Caco-2 (cell line): ENCODE measurements around the gene HYAL3. TPM values are rescaled to one million over a fixed set of nuclear protein-coding genes. Genes with fewer than 3 reads are reported as not detected.

Experiments
- BruUV-seq: library from RNA; stranded (reverse); fragments of 400-500 nt; replicated peaks from 2 replicates; lab custom pipeline; 2021; lab: Mats Ljungman, UMichigan
- CTCF ChIA-PET: fragments of 300-600 bp; sonication (Branson Sonifier 250); formaldehyde crosslinking; loops from one replicate; lab custom pipeline; 2022; ENCODE audit warnings: antibody characterized with exemption; lab: Charles Lee
- POLR2A ChIA-PET: fragments of 300-600 bp; sonication (Branson Sonifier 250); formaldehyde crosslinking; loops from one replicate; lab custom pipeline; 2022; ENCODE audit warnings: antibody characterized with exemption; lab: Charles Lee
- DNase-seq, 2 experiments: peaks; one replicate each; pipeline versions ENCODE4 v3.0.0 to v3.0.0-alpha.2; 2020 to 2022
- H3K27me3 ChIP-seq: replicated peaks from 2 replicates; pipeline ENCODE4 v1.6.0; 2011; ENCODE audit warnings: low read length; ENCODE audit not compliant: control insufficient read depth, insufficient read depth
- H3K36me3 ChIP-seq: 2 replicates; pipeline ENCODE4 v1.5.1; 2011; ENCODE audit warnings: low read length; ENCODE audit not compliant: control insufficient read depth, insufficient read depth
- H3K4me1 ChIP-seq: fragments of 250-450 bp; sonication (Bioruptor Pico); 2 replicates; pipeline ENCODE4 v1.5.1; 2020; ENCODE audit warnings: mild to moderate bottlenecking
- H3K4me3 ChIP-seq: 2 replicates; pipeline ENCODE4 v1.5.1; 2011; ENCODE audit warnings: low read depth, mild to moderate bottlenecking, control low read depth, low read length
- H3K9me3 ChIP-seq: fragments of 250-450 bp; sonication (Bioruptor Pico); 2 replicates; pipeline ENCODE4 v1.5.1; 2020; ENCODE audit warnings: mild to moderate bottlenecking, moderate library complexity
- H3K27ac Mint-ChIP-seq: one replicate; pipeline ENCODE4 v1.8.0; 2022; ENCODE audit warnings: mixed read lengths; ENCODE audit not compliant: unreplicated experiment
- H3K27me3 Mint-ChIP-seq: one replicate; pipeline ENCODE4 v1.8.0; 2022; ENCODE audit warnings: mixed read lengths; ENCODE audit not compliant: insufficient read depth, unreplicated experiment
- H3K36me3 Mint-ChIP-seq: one replicate; pipeline ENCODE4 v1.8.0; 2022; ENCODE audit warnings: mild to moderate bottlenecking, mixed read lengths; ENCODE audit not compliant: insufficient read depth, unreplicated experiment
- H3K4me1 Mint-ChIP-seq: one replicate; pipeline ENCODE4 v1.8.0; 2022; ENCODE audit warnings: low read depth, mixed read lengths; ENCODE audit not compliant: unreplicated experiment
- H3K4me3 Mint-ChIP-seq: one replicate; pipeline ENCODE4 v1.8.0; 2022; ENCODE audit warnings: mild to moderate bottlenecking, moderate library complexity, mixed read lengths; ENCODE audit not compliant: unreplicated experiment
- H3K9me3 Mint-ChIP-seq: one replicate; pipeline ENCODE4 v1.8.0; 2022; ENCODE audit warnings: mixed read lengths; ENCODE audit not compliant: unreplicated experiment
- intact Hi-C: fragments of 100-400 bp; cut with micrococcal nuclease; formaldehyde crosslinking; loops from one replicate; pipeline ENCODE4 v1.10.0; 2022; ENCODE audit not compliant: unreplicated experiment
- total RNA-seq: library from RNA; stranded (reverse); gene quantifications from 2 replicates; pipeline ENCODE4 v1.2.3, GENCODE V29; 2022
- TF ChIP-seq, protein P1 (sequence below), 2 experiments: fragments of 200-600 bp in 1 of 2; IDR thresholded peaks; 1 replicate in 1 of 2; 2 replicates in 1 of 2; pipeline versions ENCODE4 v1.5.1 to v1.8.0; 2011 to 2022; ENCODE audit warnings: antibody characterized with exemption in 1 of 2, control low read depth in 1 of 2, inconsistent platforms in 1 of 2, low read depth in 1 of 2, low read length in 1 of 2, mild to moderate bottlenecking in 1 of 2, moderate library complexity in 1 of 2; ENCODE audit not compliant: insufficient read depth in 1 of 2, severe bottlenecking in 1 of 2, unreplicated experiment in 1 of 2

The HYAL3 gene
- total RNA-seq, 1 experiment from 2014 or later: 5.2 TPM

DNA sequence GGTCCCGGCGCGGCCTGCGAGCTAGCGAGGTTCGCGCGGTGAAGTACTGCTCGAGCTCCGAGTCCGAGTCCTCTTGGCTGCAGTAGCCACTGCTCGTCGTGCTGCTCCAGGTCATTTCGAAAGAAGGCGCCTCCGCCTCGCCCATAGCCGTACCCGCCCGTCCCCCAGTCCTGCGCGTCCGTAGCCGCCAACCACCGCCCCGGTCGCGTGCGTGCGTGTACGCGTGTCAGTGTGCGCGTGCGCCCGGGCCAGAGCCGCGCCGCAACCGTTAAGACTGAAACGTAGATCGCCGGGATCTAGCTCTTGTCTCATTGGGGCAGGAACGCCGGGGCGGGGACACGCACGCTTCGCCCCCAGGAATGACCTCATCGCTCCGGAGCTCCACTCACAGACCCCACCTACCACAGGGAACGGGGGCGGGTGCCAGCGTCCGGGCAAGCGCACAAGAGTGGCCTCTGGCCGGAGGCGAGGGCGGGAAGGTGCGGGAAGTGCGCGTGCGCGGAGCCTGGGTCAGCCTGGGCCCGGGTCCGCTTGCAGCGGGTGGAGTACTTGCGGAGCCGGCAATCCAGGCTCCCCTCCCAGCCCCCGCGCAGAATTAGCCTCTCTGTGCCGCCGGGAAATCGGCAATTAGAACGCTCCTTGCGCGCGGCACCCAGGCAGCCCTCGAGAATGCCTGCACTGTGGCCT, 38.1 kb upstream of the HYAL3 start:
- intact Hi-C loops: loop anchor here (1.0 kb wide), 1 partner anchor 9 kb away; the partner anchor contains the start of gene TUSC2

DNA sequence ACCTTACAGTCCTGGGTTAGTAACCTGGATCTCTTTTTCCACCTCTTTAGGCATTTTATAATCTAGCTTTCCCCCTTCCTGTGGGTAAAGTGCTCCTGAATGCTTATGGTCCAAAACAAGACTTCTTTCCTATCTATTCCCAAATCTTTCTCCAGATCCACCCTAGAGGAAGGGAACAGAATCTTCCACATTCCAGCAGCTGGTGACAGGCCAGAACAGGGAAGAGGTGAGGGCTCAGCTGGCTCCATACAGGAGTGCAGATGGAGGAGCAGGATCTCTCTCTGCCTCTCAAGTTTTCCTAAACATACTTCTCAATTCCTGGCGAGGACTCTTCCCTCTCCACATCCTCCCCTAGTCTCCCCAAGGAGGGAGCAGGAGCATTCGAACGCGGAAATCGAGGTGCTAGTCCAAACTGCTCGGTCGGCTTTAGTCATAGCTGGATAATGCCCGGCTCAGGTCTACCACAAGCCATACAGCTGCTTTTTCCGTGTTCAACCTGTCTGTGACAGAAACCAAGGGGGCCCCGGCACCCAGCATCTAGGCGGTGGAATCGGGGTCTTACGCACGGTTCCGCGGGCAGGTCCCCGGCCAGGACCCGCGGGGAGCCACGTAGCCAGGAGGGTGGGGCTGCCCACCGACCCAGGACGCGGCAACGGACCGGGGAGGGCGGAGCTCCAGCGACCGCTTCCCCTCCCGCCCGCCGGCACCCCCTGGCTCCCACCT, 37.4 kb upstream of the HYAL3 start:
- H3K4me3 Mint-ChIP-seq: peak overlapping the region; percentile 94
- ChIA-PET POLR2A (interaction anchor here (0.6 to 2.7 kb wide), 23 partner anchors 9 to 1376 kb away, joined by 3 to 57 read pairs (median 4); partner anchors contain the start of genes C3orf18, CISH, CYB561D2 and GNAI2), CTCF (interaction anchor here (0.6 to 2.4 kb wide), 16 partner anchors 8 to 206 kb away, joined by 3 to 27 read pairs (median 4); partner anchors contain the start of genes CYB561D2, GNAI2, HYAL1 and HYAL3)
- TSS peak; percentile 68 for BruUV-seq
- Histone ChIP-seq H3K9me3 (no peaks in the 10 kb centered on the region), H3K4me3 (peak overlapping the region; percentile 63), H3K27me3 (no peaks in the 10 kb centered on the region), H3K36me3 (0 out of 2 replicates have a peak, but pooled peaks cover 3% of the 10 kb centered on the region), H3K4me1 (peaks cover 16% of the 10 kb centered on the region)
- H3K27ac Mint-ChIP-seq: peak overlapping the region; percentile 95
- DNase-seq: no peak
- H3K4me1 Mint-ChIP-seq: peaks cover 11% of the 10 kb centered on the region
- H3K9me3 Mint-ChIP-seq: no peaks in the 10 kb centered on the region
- no peaks in the 10 kb centered on the region for H3K27me3 Mint-ChIP-seq
- intact Hi-C loops: loop anchor here (1.0 kb wide), 1 partner anchor 8 kb away; the partner anchor contains the start of gene TUSC2
- TF ChIP-seq, protein P1, sequence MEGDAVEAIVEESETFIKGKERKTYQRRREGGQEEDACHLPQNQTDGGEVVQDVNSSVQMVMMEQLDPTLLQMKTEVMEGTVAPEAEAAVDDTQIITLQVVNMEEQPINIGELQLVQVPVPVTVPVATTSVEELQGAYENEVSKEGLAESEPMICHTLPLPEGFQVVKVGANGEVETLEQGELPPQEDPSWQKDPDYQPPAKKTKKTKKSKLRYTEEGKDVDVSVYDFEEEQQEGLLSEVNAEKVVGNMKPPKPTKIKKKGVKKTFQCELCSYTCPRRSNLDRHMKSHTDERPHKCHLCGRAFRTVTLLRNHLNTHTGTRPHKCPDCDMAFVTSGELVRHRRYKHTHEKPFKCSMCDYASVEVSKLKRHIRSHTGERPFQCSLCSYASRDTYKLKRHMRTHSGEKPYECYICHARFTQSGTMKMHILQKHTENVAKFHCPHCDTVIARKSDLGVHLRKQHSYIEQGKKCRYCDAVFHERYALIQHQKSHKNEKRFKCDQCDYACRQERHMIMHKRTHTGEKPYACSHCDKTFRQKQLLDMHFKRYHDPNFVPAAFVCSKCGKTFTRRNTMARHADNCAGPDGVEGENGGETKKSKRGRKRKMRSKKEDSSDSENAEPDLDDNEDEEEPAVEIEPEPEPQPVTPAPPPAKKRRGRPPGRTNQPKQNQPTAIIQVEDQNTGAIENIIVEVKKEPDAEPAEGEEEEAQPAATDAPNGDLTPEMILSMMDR (IDR thresholded peaks at IDR 0.05; ENCODE audit: insufficient read depth in 1 of 2, low read depth in 1 of 2, low read length in 1 of 2, severe bottlenecking in 1 of 2, unreplicated experiment in 1 of 2): no peak
- H3K36me3 Mint-ChIP-seq: peaks cover 57% of the 10 kb centered on the region

More for the DNA sequence above, 38.1 kb upstream of the HYAL3 start:
- TF ChIP-seq, protein P1 (IDR thresholded peaks at IDR 0.05; ENCODE audit: insufficient read depth in 1 of 2, low read depth in 1 of 2, low read length in 1 of 2, severe bottlenecking in 1 of 2, unreplicated experiment in 1 of 2): no peak
- peak overlapping the region; percentile 95 for H3K27ac Mint-ChIP-seq
- H3K27me3 Mint-ChIP-seq: no peaks in the 10 kb centered on the region
- Histone ChIP-seq H3K36me3 (0 out of 2 replicates have a peak, but pooled peaks cover 3% of the 10 kb centered on the region), H3K4me1 (peaks cover 16% of the 10 kb centered on the region), H3K27me3 (no peaks in the 10 kb centered on the region), H3K4me3 (peak overlapping the region; percentile 63), H3K9me3 (no peaks in the 10 kb centered on the region)
- H3K36me3 Mint-ChIP-seq: peaks cover 50% of the 10 kb centered on the region
- H3K4me3 Mint-ChIP-seq: peak overlapping the region; percentile 94
- H3K9me3 Mint-ChIP-seq: no peaks in the 10 kb centered on the region
- peak; percentile 99 for DNase-seq
- CTCF ChIA-PET: interaction anchor here (0.6 to 2.4 kb wide), 17 partner anchors 8 to 205 kb away, joined by 3 to 27 read pairs (median 4); partner anchors contain the start of genes CYB561D2, GNAI2, HYAL1 and HYAL3
- POLR2A ChIA-PET: interaction anchor here (0.6 to 2.7 kb wide), 23 partner anchors 8 to 1377 kb away, joined by 3 to 57 read pairs (median 4); partner anchors contain the start of genes C3orf18, CISH, CYB561D2 and GNAI2
- no TSS peak for BruUV-seq
- peaks cover 11% of the 10 kb centered on the region for H3K4me1 Mint-ChIP-seq
